Type B pancreatic cell (in vitro differentiated cells): ENCODE results near the gene ATP8A2. TPM values are rescaled to one million over a fixed set of nuclear protein-coding genes. Genes with fewer than 3 reads are reported as not detected.

Source experiments
- DNase-seq: peaks from one replicate; pipeline ENCODE4 v3.0.0; 2021; ENCODE audit warnings: mixed read lengths; ENCODE audit not compliant: unreplicated experiment; ENCODE audit errors: extremely low spot score
- H3K27ac Mint-ChIP-seq: 2 replicates; pipeline ENCODE4 v1.8.0; 2021; ENCODE audit warnings: mild to moderate bottlenecking, mixed read lengths
- H3K27me3 Mint-ChIP-seq: 2 replicates; pipeline ENCODE4 v1.8.0; 2021; ENCODE audit warnings: mixed read lengths
- H3K36me3 Mint-ChIP-seq: 2 replicates; pipeline ENCODE4 v1.8.0; 2021; ENCODE audit warnings: mixed read lengths
- H3K4me1 Mint-ChIP-seq: one replicate; pipeline ENCODE4 v1.8.0; 2021; ENCODE audit warnings: mixed read lengths; ENCODE audit not compliant: unreplicated experiment
- H3K4me3 Mint-ChIP-seq: 2 replicates; pipeline ENCODE4 v1.8.0; 2021; ENCODE audit warnings: mild to moderate bottlenecking, mixed read lengths
- H3K9me3 Mint-ChIP-seq: 2 replicates; pipeline ENCODE4 v1.8.0; 2021; ENCODE audit warnings: mixed read lengths
- total RNA-seq: library from RNA; stranded (reverse); gene quantifications from 2 replicates; pipeline ENCODE4 v1.2.1, GENCODE V29; 2021; ENCODE audit warnings: low replicate concordance
- TF ChIP-seq, protein P1 (sequence below): fragments of 200-600 bp; sonication (generic); conservative IDR thresholded peaks from 2 replicates; pipeline ENCODE4 v1.5.0; 2021; ENCODE audit warnings: antibody characterized with exemption, mild to moderate bottlenecking

Gene ATP8A2
- total RNA-seq, 1 donor from 2014 or later, result 13.8 TPM

DNA sequence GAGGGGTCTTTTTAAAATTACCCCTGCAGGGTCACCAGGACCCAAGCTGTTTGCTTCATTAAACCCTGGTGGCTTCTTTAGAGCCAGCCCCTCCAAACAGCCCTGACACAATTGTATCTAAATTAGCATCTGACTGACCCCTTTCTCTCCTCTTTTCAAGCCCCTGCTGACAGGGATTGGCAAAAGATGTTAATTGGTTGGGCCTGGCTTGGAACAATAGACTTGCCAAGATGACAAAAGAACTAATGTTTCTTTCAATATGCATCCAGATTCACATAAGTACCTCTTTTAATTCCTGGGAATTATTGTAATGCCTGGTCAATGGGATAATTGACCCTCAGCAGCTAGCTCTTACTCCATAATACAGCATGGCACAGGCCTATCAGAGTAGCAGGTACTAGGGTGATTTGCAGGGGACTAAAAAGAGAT is 539.2 kb downstream of the ATP8A2 start:
- peaks cover 27% of the 10 kb centered on the region for H3K4me1 Mint-ChIP-seq
- H3K36me3 Mint-ChIP-seq, result no peaks in the 10 kb centered on the region
- H3K27ac Mint-ChIP-seq, result no peak overlapping the region
- no peaks in the 10 kb centered on the region for H3K27me3 Mint-ChIP-seq
- peaks cover 9% of the 10 kb centered on the region for H3K9me3 Mint-ChIP-seq
- TF ChIP-seq, protein P1, sequence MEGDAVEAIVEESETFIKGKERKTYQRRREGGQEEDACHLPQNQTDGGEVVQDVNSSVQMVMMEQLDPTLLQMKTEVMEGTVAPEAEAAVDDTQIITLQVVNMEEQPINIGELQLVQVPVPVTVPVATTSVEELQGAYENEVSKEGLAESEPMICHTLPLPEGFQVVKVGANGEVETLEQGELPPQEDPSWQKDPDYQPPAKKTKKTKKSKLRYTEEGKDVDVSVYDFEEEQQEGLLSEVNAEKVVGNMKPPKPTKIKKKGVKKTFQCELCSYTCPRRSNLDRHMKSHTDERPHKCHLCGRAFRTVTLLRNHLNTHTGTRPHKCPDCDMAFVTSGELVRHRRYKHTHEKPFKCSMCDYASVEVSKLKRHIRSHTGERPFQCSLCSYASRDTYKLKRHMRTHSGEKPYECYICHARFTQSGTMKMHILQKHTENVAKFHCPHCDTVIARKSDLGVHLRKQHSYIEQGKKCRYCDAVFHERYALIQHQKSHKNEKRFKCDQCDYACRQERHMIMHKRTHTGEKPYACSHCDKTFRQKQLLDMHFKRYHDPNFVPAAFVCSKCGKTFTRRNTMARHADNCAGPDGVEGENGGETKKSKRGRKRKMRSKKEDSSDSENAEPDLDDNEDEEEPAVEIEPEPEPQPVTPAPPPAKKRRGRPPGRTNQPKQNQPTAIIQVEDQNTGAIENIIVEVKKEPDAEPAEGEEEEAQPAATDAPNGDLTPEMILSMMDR, result no peak
- DNase-seq, result no peak
- no peak overlapping the region for H3K4me3 Mint-ChIP-seq

DNA sequence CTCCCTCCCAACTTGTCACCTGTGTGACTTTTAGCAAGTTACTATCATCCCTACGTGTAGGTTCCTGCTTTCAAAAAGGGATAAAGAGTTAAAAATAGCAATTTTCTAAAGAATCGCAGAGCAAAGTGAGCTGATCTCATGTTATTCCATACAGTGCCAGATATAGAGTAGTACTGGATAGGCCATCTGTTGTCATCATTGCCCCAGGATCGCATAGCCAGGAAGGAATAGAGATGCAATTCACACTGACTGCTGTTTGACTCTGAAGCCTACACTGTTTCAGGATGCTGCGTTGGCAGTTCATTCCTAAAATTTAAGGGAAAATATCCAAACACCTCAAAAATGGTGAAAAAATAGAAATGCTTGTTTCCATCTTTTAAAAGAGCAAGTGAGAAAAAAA is 541.2 kb downstream of the ATP8A2 start:
- no peaks in the 10 kb centered on the region for H3K27me3 Mint-ChIP-seq
- no peak overlapping the region for H3K4me3 Mint-ChIP-seq
- H3K36me3 Mint-ChIP-seq, result no peaks in the 10 kb centered on the region
- H3K27ac Mint-ChIP-seq, result no peak overlapping the region
- TF ChIP-seq, protein P1, result no peak
- no peak for DNase-seq
- peaks cover 27% of the 10 kb centered on the region for H3K4me1 Mint-ChIP-seq
- H3K9me3 Mint-ChIP-seq, result peaks cover 9% of the 10 kb centered on the region

DNA sequence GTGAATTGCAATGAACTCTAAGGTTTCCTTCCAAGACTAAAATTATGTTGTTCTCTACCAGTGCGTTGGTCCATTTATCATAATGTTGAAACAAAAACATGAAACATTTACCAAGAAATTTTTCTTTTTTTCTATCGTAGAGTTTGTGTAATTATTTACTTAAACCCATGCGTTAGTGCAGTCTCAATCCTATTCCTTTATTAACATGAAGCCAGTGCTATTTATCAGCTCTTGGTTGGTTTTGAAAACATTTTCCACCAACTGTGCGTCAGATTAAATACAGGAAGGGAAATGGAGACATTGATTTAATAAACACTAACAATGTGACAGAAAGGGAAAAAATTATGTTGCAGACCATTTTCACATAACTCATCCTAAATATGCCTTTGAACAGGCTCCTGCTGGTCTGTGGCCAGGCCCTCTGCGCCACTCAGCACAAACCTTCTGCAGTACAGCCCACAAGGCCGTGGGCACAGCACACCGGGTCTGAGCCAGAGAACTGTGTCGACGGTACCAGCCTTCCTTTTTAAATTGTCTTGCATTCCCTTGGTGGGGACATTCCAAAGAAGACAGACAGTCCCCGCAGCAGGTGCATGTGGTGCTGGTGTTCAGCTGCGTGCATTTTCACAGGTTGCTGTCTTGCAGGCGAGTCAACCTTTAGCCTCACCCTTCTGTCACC is 544.2 kb downstream of the ATP8A2 start:
- peaks cover 5% of the 10 kb centered on the region for H3K4me1 Mint-ChIP-seq
- no peaks in the 10 kb centered on the region for H3K36me3 Mint-ChIP-seq
- DNase-seq, result no peak
- TF ChIP-seq, protein P1, result no peak
- peaks cover 4% of the 10 kb centered on the region for H3K9me3 Mint-ChIP-seq
- H3K4me3 Mint-ChIP-seq, result no peak overlapping the region
- H3K27me3 Mint-ChIP-seq, result no peaks in the 10 kb centered on the region
- no peak overlapping the region for H3K27ac Mint-ChIP-seq

DNA sequence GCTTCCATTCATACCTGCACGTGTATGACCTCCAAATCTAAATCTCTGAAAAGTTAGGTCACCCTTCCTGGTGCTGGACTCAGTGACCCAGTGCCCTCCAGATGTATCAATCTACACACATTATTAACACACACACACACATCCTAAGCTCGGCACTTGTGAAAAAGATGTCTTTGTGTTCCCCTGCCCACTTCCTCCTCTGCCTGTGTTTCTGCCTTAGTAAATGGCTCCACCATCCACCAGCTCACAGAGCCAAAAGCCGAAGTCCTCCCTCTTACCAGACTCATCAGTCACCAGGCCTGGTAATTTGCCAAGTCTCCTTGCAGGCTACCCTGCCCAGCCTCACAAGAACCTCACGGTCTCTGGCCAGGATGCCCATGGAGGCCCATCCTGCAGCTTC is 548.5 kb downstream of the ATP8A2 start:
- TF ChIP-seq, protein P1, result no peak

DNA sequence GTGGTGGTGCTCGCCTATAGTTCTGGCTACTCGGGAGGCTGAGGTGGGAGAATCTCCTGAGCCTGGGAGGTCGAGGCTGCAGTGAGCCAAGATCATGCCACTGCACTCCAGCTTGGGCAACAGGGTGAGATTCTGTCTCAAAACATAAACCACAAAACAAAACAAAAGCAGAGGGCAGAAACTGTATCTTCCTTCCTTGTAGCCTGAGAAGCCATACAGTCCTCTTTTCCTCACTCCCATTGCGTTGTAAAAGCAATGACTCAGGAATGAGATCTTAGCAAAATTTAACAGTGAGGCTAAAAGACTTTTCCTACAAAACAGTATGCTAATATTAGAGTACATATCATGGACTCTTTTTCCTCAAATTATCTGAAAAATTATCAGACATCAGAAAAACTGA is 549.2 kb downstream of the ATP8A2 start:
- H3K4me3 Mint-ChIP-seq, result no peak overlapping the region
- no peak for DNase-seq
- H3K4me1 Mint-ChIP-seq, result peaks cover 11% of the 10 kb centered on the region
- no peaks in the 10 kb centered on the region for H3K36me3 Mint-ChIP-seq
- TF ChIP-seq, protein P1, result no peak
- no peak overlapping the region for H3K27ac Mint-ChIP-seq
- H3K9me3 Mint-ChIP-seq, result no peaks in the 10 kb centered on the region
- no peaks in the 10 kb centered on the region for H3K27me3 Mint-ChIP-seq

More for the DNA sequence above, 548.5 kb downstream of the ATP8A2 start:
- no peak overlapping the region for H3K27ac Mint-ChIP-seq
- H3K27me3 Mint-ChIP-seq, result no peaks in the 10 kb centered on the region
- no peak for DNase-seq
- H3K36me3 Mint-ChIP-seq, result no peaks in the 10 kb centered on the region
- peaks cover 11% of the 10 kb centered on the region for H3K4me1 Mint-ChIP-seq
- H3K9me3 Mint-ChIP-seq, result no peaks in the 10 kb centered on the region
- H3K4me3 Mint-ChIP-seq, result no peak overlapping the region
